Type B pancreatic cell (in vitro differentiated cells): ENCODE results near the gene SNCB. TPM values are rescaled to one million over a fixed set of nuclear protein-coding genes. Genes with fewer than 3 reads are reported as not detected.

ENCODE experiments used
- DNase-seq: peaks from one replicate; pipeline ENCODE4 v3.0.0; 2021; ENCODE audit warnings: mixed read lengths; ENCODE audit not compliant: unreplicated experiment; ENCODE audit errors: extremely low spot score
- H3K27ac Mint-ChIP-seq: 2 replicates; pipeline ENCODE4 v1.8.0; 2021; ENCODE audit warnings: mild to moderate bottlenecking, mixed read lengths
- H3K27me3 Mint-ChIP-seq: 2 replicates; pipeline ENCODE4 v1.8.0; 2021; ENCODE audit warnings: mixed read lengths
- H3K36me3 Mint-ChIP-seq: 2 replicates; pipeline ENCODE4 v1.8.0; 2021; ENCODE audit warnings: mixed read lengths
- H3K4me1 Mint-ChIP-seq: one replicate; pipeline ENCODE4 v1.8.0; 2021; ENCODE audit warnings: mixed read lengths; ENCODE audit not compliant: unreplicated experiment
- H3K4me3 Mint-ChIP-seq: 2 replicates; pipeline ENCODE4 v1.8.0; 2021; ENCODE audit warnings: mild to moderate bottlenecking, mixed read lengths
- H3K9me3 Mint-ChIP-seq: 2 replicates; pipeline ENCODE4 v1.8.0; 2021; ENCODE audit warnings: mixed read lengths
- total RNA-seq: library from RNA; stranded (reverse); gene quantifications from 2 replicates; pipeline ENCODE4 v1.2.1, GENCODE V29; 2021; ENCODE audit warnings: low replicate concordance
- TF ChIP-seq, protein P1 (sequence below): fragments of 200-600 bp; sonication (generic); conservative IDR thresholded peaks from 2 replicates; pipeline ENCODE4 v1.5.0; 2021; ENCODE audit warnings: antibody characterized with exemption, mild to moderate bottlenecking

SNCB gene
- total RNA-seq, 1 donor from 2014 or later, result 0.97 TPM

DNA sequence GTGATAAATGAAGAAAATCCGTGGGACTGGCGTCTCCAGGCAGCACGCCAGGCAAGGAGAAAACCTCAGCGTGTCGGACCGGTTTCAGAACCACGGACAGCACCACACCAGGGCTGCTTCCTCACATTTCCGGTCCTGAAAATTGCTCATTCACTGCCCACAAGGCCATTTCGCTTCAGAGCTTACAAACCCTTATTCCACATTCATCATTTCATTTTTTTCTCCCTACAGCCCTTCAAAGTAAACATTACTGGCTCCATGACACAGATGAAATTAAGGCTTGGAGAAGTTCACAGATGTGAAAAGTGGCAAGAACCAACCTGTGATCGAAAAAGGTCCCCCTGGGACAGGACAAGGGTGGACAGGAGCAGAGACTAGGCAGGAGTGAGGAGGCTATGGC is 18.9 kb downstream of the SNCB start:
- H3K4me3 Mint-ChIP-seq, result peak overlapping the region; percentile 14
- no peaks in the 10 kb centered on the region for H3K36me3 Mint-ChIP-seq
- DNase-seq, result peak; percentile 83
- H3K27ac Mint-ChIP-seq, result no peak overlapping the region
- H3K4me1 Mint-ChIP-seq, result peaks cover 7% of the 10 kb centered on the region
- H3K27me3 Mint-ChIP-seq, result peaks cover 59% of the 10 kb centered on the region
- H3K9me3 Mint-ChIP-seq, result no peaks in the 10 kb centered on the region
- TF ChIP-seq, protein P1, sequence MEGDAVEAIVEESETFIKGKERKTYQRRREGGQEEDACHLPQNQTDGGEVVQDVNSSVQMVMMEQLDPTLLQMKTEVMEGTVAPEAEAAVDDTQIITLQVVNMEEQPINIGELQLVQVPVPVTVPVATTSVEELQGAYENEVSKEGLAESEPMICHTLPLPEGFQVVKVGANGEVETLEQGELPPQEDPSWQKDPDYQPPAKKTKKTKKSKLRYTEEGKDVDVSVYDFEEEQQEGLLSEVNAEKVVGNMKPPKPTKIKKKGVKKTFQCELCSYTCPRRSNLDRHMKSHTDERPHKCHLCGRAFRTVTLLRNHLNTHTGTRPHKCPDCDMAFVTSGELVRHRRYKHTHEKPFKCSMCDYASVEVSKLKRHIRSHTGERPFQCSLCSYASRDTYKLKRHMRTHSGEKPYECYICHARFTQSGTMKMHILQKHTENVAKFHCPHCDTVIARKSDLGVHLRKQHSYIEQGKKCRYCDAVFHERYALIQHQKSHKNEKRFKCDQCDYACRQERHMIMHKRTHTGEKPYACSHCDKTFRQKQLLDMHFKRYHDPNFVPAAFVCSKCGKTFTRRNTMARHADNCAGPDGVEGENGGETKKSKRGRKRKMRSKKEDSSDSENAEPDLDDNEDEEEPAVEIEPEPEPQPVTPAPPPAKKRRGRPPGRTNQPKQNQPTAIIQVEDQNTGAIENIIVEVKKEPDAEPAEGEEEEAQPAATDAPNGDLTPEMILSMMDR, result no peak

DNA sequence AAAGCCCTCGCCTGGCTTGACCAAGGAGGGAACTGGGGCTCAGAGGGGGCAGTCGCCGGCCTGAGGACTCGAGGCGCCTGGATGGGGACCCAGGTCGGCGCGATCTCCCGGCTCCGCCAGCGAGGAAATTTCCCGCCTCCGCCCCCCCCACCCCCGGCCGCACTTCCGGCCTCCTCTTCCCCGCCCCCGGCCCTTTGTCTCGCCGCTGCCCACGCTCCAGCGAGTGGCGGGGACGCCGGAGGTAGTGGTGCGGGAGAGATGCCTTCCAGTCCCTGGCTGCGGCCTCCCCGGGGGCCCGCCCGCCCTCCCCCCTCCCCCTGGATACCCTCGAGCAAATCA is 19.9 kb downstream of the SNCB start:
- Mint-ChIP-seq H3K36me3 (no peaks in the 10 kb centered on the region), H3K4me3 (peak overlapping the region; percentile 77), H3K27ac (no peak overlapping the region), H3K4me1 (peaks cover 7% of the 10 kb centered on the region), H3K27me3 (peaks cover 49% of the 10 kb centered on the region), H3K9me3 (no peaks in the 10 kb centered on the region)
- DNase-seq, result no peak
- TF ChIP-seq, protein P1, result peak; percentile 7

DNA sequence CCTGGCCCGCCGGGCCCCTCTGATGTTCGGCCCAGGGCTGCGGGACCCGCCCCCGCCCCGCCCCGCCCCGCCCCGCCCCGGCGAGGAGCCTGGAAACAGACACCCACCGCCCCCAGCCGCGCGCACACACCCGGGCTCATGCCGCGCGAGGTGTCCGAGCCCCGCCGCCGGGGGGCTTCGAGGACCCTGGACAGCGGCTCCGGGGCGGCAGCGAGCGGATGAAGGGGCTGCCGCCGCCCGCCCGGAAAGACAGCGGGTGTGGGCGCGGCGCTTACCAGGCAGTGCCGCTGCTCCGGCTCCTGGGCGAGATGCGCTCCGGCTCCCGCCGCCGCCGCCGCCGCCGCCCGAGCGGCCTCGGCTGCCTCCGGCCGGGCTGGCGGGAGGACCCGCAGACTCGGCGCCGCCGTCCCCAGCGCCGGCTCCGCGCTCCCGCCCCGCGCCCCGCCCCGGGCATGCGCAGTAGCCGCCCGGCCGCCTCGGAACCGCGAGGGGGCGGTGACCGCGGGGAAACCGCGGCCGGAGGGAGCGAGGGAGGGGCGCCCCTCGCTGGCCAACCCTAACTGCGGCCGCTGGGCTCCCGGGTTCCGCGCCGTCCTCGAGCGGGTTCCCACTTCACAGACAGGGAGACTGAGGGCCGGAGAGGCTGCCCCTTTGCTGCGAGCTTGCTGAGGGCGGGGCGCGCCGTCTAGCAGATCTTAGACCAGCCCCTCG is 20.5 kb downstream of the SNCB start, which contains the start of gene GPRIN1:
GPRIN1 (minus strand) TSS at position 433 of the 711 bp plus-strand sequence. CDS start 10,322 bp downstream, outside the sequence.
- no peaks in the 10 kb centered on the region for H3K36me3 Mint-ChIP-seq

GRCh38 chr5:176608937-176609723 is 21.2 kb downstream of the SNCB start:
- H3K4me1 Mint-ChIP-seq, result peaks cover 8% of the 10 kb centered on the region
- H3K4me3 Mint-ChIP-seq, result peak overlapping the region; percentile 93
- H3K27me3 Mint-ChIP-seq, result peaks cover 39% of the 10 kb centered on the region
- H3K36me3 Mint-ChIP-seq, result no peaks in the 10 kb centered on the region
- H3K27ac Mint-ChIP-seq, result no peak overlapping the region
- TF ChIP-seq, protein P1, result no peak
- DNase-seq, result no peak
- no peaks in the 10 kb centered on the region for H3K9me3 Mint-ChIP-seq

More for the DNA sequence above, 20.5 kb downstream of the SNCB start, which contains the start of gene GPRIN1:
- H3K9me3 Mint-ChIP-seq, result no peaks in the 10 kb centered on the region
- peak; percentile 82 for DNase-seq
- TF ChIP-seq, protein P1, result peak; percentile 49
- H3K4me3 Mint-ChIP-seq, result peak within 1 kb of the TSS; percentile 93
- H3K27me3 Mint-ChIP-seq, result peaks cover 45% of the 10 kb centered on the region
- H3K4me1 Mint-ChIP-seq, result peaks cover 7% of the 10 kb centered on the region
- no peak within 1 kb of the TSS for H3K27ac Mint-ChIP-seq

DNA sequence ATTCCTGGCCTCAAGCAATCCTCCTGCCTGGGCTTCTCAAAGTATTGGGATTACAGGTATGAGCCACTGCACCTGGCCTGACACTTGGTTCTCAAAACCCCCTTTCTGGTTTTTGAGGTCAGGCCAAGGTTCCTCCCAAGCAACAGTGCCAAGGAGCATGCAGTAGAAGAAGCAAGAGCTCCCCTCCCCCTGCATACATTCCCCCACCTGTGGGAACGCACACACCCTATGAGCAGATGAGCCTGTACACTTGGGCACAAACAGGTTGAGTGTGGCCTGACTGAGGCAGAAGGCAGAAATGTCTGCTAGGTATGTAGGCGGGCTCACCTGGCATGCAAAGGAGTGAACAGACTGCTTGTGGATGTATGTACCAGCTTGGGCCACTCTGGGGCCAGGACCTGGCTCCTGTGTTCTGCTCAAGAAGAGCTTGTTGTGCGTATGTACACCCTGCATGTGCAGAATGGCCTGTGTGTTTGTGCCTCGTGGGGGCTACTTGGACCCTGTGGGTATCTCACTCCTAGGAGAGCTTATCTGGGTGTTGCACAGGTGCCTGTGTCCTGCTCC is 22.1 kb downstream of the SNCB start:
- Mint-ChIP-seq H3K27me3 (peaks cover 32% of the 10 kb centered on the region), H3K9me3 (no peaks in the 10 kb centered on the region), H3K4me3 (peak overlapping the region; percentile 93), H3K4me1 (peaks cover 16% of the 10 kb centered on the region), H3K36me3 (no peaks in the 10 kb centered on the region), H3K27ac (no peak overlapping the region)
- TF ChIP-seq, protein P1, result no peak
- DNase-seq, result no peak
